EL (cell line): ENCODE data around the gene CR1.
"Not testable (repeated sequence)": the region's sequence is repeated elsewhere in the genome, so short reads cannot be mapped to it uniquely, and the experiment has no call there.

Experiments used
- DNase-seq: peaks from one replicate; pipeline ENCODE4 v3.0.0-alpha.2; 2016

CR1 gene

DNA sequence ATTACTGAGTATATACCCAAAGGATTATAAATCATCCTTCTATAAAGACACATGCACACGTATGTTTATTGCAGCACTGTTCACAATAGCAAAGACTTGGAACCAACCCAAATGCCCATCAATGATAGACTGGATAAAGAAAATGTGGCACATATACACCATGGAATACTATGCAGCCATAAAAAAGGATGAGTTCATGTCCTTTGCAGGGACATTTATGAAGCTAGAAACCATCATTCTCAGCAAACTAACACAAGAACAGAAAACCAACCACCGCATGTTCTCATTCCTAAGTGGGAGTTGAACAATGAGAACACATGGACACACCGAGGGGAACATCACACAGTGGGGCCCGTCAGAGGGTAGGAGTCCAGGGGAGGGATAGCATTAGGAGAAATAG, 98.1 kb downstream of the CR1 start:
- not testable (repeated sequence) for DNase-seq

DNA sequence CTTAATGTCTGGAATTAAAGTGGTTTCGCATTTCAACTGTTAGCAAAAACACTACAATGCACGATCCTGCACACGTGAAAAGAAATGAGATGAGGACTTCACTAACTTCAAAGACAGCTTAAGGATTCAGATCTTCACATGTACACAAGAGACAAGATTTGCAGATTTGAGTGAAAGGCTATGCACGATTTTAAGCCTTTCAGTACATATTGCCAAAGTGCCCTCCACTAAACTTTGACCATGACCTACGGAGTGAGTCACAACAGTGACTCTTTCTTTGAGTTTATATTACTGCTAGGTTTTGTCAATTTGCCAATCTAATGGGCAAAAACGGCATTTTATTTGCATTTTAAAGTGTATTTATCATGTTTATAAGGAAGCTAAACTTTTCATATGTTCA, 107.8 kb downstream of the CR1 start:
- DNase-seq: peak; percentile 58

DNA sequence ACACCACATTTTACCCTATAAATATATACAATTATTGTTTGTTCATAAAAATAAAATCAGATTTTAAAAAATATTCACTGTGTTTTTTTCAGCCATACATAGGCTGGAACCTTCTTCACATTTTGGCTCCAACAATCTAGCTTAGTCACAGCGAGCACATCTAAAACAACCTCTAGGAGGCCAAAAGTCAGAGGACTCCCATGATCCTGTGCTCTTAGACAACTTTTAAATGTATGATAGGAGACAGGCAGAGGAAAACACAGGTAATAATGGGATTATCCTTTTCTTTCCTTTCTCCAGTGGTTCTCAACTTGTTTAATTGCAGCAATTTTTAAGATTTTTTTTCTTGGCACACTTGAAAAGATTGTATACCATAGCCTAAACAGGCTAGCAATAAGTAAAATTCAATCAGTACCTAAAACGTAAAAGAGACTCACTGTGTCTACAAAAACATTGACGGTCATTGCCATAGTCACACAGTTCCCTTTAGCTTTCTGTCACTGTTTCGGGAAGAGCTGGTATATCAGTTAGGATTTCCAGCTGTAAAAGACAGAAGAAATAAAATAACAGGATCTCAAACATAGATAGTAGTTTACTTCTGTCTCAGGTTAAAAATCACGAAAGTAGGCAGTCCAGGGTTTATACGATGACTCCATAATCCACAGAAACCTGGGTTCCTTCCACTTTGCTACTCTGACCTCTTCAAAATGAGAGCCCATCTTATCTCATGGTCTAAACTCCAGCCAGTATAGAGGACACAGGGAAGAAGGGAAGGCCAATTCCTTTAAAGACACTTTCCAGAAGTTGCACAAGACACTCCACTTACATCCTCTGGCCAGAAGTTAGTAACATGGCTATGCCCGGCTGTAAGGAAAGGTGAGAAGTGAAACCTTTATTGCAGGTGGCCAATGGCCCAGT, 109.7 kb downstream of the CR1 start:
- DNase-seq: no peak

DNA sequence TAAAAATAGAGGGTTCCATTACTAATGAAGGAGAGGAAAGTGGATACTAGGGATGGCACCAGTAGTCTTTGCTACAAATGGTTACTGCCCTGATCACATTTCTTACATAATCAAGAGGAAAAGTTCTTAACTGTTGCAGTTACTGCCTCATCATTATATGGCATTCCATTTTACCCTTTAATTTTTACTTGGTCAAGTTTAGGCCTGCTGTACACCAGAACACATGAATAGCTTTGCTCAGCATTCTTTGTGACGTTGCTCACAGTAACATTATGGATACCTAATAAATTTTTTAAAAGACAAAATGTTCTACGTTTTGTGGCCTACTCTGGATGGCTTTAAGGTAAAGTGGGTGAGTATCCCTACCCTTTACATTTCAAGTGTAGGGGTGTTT, 110.4 kb downstream of the CR1 start:
- no peak for DNase-seq

DNA sequence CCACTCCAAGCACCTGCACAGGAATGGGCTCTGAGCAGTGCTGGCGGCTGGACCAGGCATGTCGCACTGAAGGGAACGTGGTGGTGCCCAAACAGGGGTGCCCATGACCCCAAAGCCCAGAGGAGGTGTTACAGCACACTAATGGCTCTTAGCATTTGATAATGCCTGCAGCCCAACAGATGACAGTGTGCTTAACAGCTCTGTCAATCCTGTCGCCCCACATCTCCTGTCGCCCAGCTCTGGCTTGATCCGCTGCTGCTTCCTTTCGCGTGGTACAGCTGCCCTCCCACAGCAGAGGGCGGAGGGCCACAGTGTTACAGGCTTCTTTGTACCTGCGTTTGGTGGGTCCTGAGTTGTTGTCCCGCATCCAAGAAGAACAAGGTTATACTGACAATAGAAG, 116.8 kb downstream of the CR1 start:
- DNase-seq: no peak

DNA sequence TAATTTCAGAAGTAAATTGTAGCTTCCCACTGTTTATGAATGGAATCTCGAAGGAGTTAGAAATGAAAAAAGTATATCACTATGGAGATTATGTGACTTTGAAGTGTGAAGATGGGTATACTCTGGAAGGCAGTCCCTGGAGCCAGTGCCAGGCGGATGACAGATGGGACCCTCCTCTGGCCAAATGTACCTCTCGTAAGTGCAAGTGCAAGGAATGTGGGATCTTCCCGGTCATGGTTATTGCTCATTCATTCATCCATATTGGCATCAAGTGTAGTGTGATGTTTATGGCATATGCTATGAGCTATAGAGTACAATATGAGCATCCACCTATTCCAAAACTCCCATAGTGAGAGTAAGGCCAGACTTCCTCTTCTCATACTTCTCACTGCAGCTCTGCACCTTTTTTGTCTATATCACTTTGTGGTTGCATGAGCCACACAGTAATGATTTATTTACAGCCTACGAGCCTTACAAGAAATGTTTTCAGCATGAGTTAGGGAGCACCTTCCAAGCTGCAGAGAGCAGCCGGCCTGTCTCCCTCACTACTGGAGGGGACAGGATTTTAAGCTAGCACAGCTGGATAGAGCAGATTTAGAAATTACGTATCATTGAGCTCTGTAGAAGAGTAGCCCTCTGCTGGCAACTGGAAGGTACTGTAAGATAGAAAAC, 124.0 kb downstream of the CR1 start:
- DNase-seq: peak; percentile 52

DNA sequence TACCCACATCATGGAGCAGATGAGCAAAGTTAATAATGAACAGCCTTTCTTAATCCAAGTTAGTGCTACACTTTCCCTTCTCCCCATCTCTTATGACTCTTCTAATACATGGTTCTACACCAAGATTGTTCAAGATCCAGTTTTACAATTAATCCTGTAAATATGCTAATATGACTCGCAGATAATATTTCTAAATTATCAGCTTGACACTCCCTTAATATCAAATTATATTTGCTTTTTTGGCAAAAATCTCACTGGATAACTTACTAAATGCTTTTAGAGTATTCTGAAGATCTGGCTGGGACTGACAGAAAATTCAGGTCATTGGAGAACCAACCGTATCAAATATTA, 124.6 kb downstream of the CR1 start:
- DNase-seq: no peak

DNA sequence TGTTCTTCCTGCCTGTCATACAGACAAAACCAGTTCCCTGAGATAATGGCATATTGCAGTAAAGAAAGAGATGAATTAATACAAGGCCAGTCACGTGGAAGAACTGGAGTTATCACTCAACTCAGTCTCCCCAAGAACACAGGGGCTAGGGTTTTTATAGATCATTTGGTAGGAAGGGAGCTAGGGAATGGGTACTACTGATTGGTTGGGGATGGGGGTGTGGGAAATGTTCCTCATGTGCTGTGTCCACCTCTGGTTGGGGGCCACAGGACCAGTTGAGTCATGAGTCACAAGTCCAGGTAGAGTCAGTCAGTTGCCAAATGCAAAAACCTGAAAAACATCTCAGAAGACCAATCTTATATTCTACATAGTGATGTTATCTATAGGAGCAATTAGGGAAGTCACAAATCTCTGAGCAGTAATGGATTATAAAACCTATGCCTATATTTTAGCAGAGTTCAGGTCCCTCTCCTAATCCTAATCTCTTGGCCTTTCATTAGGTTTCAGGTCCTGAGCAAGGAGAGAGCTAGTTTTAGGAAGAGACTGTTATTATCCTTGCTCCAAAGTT, 129.6 kb downstream of the CR1 start:
- DNase-seq: not testable (repeated sequence)

DNA sequence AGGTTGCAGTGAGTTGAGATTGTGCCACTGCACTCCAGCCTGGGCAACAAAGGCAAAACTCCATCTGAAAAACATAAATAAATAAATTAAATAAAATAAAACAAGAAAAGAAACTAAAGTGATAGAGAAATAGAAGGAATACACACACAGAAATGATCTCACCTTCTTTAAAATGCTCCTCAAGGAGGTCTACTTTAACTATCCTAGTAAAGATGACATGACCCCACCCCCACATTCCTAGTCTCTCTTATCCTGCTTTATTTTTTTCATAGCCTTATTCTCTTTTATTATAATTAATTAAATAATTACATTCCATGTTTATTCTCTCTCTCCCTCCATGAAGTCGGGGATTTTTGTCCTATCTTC, 131.0 kb downstream of the CR1 start:
- DNase-seq: no peak

DNA sequence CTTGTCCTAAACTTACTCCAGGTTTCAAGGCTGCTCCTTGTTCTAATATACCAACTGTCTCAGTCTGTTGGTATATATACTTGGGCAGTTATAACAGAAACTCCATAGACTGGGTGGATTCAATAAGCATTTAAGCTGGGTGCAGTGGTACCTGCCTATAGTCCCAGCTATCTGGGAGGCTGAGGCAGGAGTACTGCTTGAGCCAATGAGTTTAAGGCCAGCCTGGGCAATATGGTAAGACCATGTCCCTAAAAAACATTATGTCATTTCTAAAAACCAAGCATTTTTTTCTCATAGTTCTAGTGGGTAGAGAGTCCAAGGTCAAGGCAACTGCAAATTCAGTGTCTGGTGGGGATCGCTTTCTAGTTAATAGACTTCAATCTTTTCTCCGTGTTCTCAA, 131.5 kb downstream of the CR1 start:
- DNase-seq: no peak

DNA sequence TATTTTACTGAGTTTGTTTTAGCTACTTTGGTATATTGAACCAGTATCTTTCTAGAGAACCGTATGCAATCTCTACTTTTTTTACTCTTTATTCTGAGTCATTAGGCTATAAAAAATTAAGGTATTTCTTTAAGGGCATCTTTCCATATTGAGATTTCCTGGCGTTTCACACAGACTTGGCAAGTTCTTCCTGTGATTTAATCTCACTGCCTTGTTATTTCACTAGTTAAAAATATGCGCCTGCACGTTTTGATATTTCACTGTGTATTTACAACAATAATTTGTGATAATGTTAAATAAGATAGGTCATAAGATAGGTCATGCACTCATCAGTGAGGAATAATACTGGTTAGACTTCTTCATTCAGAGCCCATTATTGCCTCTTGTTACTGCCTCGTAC, 132.8 kb downstream of the CR1 start:
- no peak for DNase-seq

DNA sequence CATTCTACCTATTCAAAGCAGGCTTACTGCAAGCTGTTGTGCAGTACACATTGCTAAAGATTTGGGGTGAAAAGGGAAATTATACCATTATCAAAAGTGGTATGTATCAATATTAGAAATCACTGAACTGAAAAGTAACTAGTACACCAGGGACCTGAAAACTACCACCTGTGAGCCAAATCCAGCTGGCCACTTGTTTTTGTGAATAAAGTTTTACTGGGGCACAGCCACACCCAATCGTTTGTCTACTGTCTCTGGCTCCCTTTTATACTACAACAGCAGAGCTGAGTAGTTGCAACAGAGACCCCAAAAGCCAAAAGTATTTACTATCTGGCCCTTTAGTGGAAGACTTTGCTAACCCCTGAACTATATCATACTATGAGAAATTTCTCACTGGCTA, 135.2 kb downstream of the CR1 start:
- DNase-seq: no peak

DNA sequence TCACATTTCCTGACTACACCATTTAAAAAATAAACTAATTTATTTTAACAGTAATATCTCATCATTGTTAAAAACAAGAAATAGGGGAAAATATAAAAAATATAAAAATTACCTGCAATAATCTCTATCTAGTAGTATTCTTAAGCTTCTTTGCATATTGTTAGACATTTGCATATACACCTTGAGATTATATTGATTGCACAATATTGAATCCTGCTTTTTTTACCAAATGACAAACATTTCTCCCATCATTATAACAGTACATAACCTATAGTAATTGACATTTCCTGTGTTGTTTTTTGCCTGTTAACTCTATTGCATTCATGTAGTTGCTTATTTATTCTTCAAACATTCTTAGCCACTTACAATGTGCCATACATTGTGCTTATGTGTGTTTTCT, 137.3 kb downstream of the CR1 start:
- DNase-seq: no peak

DNA sequence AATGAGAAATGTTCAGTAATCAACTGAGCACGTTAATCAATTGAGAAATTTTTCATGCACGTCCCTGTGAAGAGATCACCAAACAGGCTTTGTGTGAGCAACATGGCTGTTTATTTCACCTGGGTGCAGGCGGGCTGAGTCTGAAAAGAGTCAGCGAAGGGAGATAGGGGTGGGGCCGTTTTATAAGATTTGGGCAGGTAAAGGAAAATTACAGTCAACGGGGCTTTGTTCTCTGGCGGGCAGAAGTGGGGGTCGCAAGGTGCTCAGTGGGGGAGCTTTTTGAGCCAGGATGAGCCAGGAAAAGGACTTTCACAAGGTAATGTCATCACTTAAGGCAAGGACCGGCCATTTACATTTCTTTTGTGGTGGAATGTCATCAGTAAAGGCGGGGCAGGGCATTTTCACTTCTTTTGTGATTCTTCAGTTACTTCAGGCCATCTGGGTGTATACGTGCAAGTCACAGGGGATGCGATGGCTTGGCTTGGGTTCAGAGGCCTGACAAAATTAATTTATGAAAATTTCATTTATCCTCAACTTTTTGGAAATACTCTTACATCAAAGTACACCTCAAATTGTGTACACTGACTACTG, 137.8 kb downstream of the CR1 start:
- not testable (repeated sequence) for DNase-seq

DNA sequence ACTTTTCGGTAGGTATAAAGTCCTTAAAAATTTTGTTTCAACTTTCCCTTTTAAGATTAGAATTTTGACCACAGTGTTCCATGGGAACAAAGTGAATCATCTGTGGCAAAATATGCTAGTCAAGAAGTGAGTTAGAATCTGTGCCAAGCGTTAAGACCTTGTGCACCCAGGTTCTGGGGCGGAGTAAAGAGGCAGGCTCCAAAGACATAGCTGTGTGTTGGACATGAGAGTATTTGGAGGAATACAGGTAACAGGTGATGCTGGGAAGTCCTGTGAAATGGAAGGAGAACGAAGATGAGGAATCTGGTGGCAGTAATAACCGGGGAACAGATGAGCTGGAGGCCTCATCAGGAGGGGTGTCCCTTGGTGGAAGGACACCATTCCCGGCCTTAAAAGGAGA, 138.3 kb downstream of the CR1 start:
- not testable (repeated sequence) for DNase-seq

DNA sequence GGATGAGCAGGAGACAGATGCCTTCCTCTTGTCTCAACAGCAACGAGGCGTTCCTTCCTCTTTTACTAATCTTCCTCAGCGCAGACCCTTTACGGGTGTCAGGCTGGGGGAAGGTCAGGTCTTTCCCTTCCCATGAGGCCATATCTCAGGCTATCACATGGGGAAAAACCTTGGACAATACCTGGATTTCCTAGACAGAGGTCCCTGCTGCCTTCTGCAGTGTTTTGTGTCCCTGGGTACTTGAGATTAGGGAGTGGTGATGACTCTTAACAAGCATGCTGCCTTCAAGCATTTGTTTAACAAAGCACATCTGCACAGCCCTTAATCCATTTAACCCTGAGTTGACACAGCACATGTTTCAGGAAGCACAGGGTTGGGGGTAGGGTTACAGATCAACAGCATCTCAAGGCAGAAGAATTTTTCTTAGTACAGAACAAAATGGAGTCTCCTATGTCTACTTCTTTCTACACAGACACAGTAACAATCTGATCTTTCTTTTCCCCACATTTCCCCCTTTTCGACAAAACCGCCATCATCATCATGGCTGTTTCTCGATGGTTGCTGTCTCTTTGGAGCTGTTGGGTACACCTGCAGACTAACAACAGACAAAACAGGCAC, 139.7 kb downstream of the CR1 start:
- DNase-seq: not testable (repeated sequence)

DNA sequence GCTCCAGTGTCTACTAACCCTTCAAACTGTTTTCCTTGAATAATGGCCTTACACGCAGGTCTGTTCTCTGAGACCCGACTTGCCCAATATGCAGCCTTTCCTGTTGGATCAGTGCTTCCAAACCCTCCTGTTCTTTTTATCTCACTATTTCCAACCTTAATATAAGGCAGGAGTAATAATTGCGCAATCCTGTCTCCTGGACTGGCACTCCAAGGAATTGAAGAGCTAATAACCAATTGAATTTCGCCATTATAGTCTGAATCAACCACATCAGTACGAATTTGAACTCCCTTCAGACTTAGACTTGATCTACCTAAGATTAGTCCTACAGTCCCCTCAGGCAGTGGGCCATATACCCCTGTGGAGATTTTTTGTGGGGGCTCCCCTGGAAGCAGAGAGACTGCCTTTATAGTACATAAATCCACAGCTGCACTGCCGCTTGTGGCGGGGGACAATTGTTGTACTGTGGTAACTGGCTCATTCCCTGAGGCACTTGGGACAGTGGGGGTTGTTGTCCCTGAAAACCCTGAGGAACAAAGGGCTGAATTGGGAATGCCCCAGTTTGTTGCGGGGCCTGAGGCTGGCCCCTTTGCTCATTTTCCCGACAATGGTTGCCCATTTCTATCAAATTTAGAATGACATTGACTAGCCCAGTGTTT, 142.7 kb downstream of the CR1 start:
- DNase-seq: not testable (repeated sequence)

DNA sequence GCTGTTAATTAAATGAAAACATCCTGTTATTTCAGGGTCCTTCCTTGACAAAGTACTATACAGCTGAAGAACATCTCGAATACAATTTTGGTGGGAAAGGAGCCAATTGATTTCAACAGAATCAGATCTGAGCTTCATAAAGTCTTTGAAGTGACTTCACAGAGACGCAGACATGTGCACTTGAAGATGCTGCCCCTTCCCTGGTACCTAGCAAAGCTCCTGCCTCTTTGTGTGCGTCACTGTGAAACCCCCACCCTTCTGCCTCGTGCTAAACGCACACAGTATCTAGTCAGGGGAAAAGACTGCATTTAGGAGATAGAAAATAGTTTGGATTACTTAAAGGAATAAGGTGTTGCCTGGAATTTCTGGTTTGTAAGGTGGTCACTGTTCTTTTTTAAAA, 143.4 kb downstream of the CR1 start:
- DNase-seq: not testable (repeated sequence)

DNA sequence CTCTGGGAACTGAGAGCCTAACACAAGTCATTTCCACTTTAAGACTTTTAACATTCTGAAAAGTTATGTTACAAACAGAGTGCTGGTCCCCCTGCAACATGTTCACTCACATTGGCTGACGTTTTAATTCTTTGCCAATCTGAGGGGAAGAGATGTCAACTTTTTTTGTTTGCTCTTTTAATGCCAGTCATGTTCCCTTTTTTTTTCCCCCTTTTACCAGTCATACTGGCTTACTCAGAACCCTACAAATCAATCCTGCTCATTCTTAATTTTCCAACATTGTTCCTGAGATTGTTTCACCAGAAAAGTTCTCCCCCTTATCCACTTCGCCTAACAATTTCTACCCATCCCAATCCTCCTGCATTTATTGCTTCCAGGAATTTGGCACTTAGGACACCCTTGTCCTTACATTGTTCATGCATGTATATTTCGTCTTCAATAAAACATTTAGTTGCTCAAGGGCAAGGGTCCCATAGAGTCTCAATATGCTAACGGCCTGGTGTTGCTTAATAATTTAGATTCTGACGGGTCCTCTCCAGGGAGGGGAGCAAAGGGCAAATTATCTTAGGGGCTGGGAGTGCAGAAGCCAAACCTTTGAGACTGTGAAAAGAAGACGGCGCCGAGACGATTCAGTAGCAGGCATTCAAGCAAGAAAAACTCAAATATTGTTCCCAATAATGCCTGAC, 148.4 kb downstream of the CR1 start:
- DNase-seq: no peak

DNA sequence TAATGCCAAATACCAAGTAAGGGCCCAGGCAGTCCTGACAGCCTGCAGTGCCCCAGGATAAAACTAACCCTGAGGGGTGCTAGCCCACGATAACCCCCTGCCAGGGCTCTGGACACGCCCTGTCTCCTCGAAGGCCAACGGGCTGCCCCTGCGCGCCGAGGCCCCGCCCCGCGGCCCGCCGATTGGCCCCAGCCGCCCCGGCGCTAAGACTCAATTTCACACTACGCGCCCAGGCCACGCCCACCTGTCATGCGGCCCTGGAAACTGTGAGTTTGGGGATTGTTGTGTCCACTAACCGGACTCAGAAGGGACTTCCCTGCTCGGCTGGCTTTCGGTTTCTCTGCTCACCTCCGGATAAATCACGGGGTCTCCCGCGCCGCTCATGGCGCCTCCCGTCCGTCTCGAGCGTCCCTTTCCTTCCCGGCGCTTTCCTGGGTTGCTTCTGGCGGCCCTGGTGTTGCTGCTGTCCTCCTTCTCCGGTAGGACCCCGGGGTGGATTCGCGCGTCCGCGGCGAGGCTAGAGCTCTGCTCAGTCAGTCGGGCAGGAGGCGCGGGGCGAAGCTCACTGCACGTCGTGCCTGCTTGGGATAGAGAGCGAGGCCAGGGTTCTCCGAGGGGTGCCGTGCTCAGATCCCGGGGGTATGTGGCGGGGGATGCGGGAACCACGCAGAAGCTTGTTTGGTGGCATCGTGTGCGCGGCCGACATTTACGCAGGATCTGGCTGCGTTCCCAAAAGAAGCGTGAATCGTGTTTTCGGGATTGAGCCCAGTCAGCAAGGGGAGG, 149.1 kb downstream of the CR1 start, which contains the start of gene CR1L:
TSS of gene CR1L (plus strand) at position 282 of the 783 bp plus-strand sequence. CDS start at position 383, 101 bp downstream.
- peak; percentile 77 for DNase-seq

DNA sequence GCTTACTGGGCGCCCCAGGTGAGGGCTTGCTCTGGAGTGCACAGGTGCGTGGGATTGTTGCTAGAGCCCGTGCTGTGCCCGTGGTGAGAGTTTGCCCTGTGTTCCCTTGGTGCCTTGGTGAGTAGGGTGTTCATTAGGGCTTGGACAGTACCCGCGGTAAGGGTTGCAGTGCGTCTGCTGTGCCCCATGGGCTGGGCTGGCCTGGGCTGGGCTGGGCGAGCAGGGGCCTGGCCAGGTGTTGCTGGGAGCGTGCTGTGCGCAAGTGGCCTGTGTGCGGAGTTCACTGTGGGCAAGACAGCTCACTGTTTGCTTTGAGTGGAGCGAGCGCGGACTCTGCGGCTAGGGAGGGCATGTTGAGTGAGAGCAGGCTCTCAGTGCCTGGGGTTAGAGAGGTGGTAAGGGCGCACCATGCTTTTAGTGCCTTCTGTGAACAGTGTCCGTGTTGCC, 149.7 kb downstream of the CR1 start:
- DNase-seq: no peak
